ENCODE data around the gene SPATA2L. TPM values are rescaled to one million over a fixed set of nuclear protein-coding genes. Genes with fewer than 3 reads are reported as not detected.

Gene SPATA2L
- total and polyA plus RNA-seq, 10 of the 15 experiments (the other 5 are each of a cell fraction or from before 2014, with no cell fraction given) = 0.20 to 6.9 (median 3.9) TPM; not detected in 1

DNA sequence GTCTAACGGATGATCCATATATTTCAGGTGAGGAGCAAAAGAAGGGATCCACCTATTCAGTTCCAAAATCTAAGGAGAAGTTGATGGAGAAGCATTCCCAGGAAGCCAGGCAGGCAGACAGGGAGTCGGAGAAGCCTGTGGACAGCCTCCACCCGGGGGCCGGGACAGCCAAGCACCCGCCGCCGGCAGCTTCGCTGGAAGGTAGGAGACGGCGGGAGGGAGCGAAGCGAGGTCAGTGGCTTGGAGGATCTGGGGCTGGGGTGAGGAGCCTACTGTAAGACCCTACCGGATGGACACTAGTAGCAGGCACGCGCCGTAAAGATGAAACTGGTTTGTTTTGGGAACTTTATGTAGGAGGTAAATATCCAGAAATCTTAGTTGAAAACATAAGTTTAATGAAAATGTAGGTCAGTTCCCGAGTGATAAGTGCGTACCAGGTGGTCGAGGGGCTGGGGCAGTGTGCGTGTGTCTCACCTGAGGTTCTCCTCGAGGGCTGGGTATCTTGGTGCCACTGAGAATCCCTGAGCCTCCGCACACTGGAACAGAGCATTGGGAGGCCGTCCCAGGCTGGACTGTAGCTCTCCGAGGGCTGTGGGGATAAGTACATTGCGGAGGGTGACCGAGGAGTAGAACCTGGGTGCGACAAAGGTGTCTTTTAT, 43.2 kb downstream of the SPATA2L start:
- DNase-seq (ENCODE audit: low read depth, low spot score) (no peak), FAIRE-seq (no peak), ATAC-seq (peak; percentile 34)
- peak overlapping the region; percentile 97 for H2AFZ ChIP-seq (ENCODE audit: control insufficient read depth, low read depth, low read length)
- H3K4me2 ChIP-seq (ENCODE audit: control insufficient read depth, insufficient read depth) = peak overlapping the region; percentile 94
- H3K36me3 ChIP-seq (ENCODE audit: control insufficient read depth in 2 of 2, insufficient read depth in 2 of 2, low read length in 1 of 2) = peaks cover 0 to 2% of the 10 kb centered on the region in 2 experiments; a peak in 1 of 4 replicates
- intact Hi-C loops (cut with micrococcal nuclease; ENCODE audit: unreplicated experiment) = no loop called here
- H3K4me3 ChIP-seq = peak overlapping the region; percentile 97
- CTCF ChIA-PET = interaction anchor here (1.0 to 1.8 kb wide), 3 partner anchors 39 to 42 kb away, joined by 3 to 11 read pairs (median 4); no protein-coding TSS in a partner anchor
- H3K9ac ChIP-seq (ENCODE audit: control insufficient read depth, insufficient read depth, low read length) = peak overlapping the region; percentile 95
- WGBS (ENCODE audit: insufficient coverage, insufficient replicate concordance, low lambda C conversion rate, missing lambda C conversion rate) = 15% methylated on average over 27 of the region's 27 CpGs
- no peaks in the 10 kb centered on the region for H4K20me1 ChIP-seq (ENCODE audit: control insufficient read depth, insufficient read depth)
- no peaks in the 10 kb centered on the region for H3K27me3 ChIP-seq (replicated peaks in 1 of 2; ENCODE audit: control insufficient read depth in 2 of 2, insufficient read depth in 2 of 2, low read length in 1 of 2)
- H3K79me2 ChIP-seq (ENCODE audit: control insufficient read depth, insufficient read depth, low read length) = peaks cover 44% of the 10 kb centered on the region
- POLR2A ChIA-PET = no interaction called here
- RAD21 ChIA-PET (ENCODE audit: unreplicated experiment) = interaction anchor here (0.7 to 1.1 kb wide), 3 partner anchors 25 to 42 kb away, joined by 3 to 5 read pairs (median 3); no protein-coding TSS in a partner anchor
- in situ Hi-C loops (cut with MboI) = no loop called here
- peak overlapping the region; percentile 85 for H3K27ac ChIP-seq (ENCODE audit: control insufficient read depth, insufficient read depth)
- H3K4me1 ChIP-seq (ENCODE audit: control insufficient read depth, insufficient read depth, low read length) = peaks cover 14% of the 10 kb centered on the region
- H3K9me3 ChIP-seq (replicated peaks; ENCODE audit: control insufficient read depth, insufficient read depth, low read length) = no peaks in the 10 kb centered on the region
- SMC1A ChIA-PET (ENCODE audit: uncharacterized antibody, unreplicated experiment) = interaction anchor here (0.7 to 2.4 kb wide), 2 partner anchors 28 to 42 kb away, joined by 3 to 6 read pairs; partner anchors contain the start of gene CDK10
- BruUV-seq (replicated peaks) = no TSS peak
- TF ChIP-seq ZZZ3 (IDR thresholded peaks at IDR 0.05; ENCODE audit: control insufficient read depth, insufficient read length, low read depth) = no peak
- TF ChIP-seq TCF12 (IDR thresholded peaks at IDR 0.05; ENCODE audit: low read depth, low read length) = no peak
- no peak for TF ChIP-seq TARDBP (IDR thresholded peaks at IDR 0.05; ENCODE audit: borderline replicate concordance)
- TF ChIP-seq RAD51 (IDR thresholded peaks at IDR 0.05) = no peak
- TF ChIP-seq GABPA (IDR thresholded peaks at IDR 0.05; ENCODE audit: low read depth) = no peak
- TF ChIP-seq, protein P1, sequence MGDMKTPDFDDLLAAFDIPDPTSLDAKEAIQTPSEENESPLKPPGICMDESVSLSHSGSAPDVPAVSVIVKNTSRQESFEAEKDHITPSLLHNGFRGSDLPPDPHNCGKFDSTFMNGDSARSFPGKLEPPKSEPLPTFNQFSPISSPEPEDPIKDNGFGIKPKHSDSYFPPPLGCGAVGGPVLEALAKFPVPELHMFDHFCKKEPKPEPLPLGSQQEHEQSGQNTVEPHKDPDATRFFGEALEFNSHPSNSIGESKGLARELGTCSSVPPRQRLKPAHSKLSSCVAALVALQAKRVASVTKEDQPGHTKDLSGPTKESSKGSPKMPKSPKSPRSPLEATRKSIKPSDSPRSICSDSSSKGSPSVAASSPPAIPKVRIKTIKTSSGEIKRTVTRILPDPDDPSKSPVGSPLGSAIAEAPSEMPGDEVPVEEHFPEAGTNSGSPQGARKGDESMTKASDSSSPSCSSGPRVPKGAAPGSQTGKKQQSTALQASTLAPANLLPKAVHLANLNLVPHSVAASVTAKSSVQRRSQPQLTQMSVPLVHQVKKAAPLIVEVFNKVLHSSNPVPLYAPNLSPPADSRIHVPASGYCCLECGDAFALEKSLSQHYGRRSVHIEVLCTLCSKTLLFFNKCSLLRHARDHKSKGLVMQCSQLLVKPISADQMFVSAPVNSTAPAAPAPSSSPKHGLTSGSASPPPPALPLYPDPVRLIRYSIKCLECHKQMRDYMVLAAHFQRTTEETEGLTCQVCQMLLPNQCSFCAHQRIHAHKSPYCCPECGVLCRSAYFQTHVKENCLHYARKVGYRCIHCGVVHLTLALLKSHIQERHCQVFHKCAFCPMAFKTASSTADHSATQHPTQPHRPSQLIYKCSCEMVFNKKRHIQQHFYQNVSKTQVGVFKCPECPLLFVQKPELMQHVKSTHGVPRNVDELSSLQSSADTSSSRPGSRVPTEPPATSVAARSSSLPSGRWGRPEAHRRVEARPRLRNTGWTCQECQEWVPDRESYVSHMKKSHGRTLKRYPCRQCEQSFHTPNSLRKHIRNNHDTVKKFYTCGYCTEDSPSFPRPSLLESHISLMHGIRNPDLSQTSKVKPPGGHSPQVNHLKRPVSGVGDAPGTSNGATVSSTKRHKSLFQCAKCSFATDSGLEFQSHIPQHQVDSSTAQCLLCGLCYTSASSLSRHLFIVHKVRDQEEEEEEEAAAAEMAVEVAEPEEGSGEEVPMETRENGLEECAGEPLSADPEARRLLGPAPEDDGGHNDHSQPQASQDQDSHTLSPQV (IDR thresholded peaks at IDR 0.05) = no peak
- no peak for TF ChIP-seq SMAD5 (IDR thresholded peaks at IDR 0.05; ENCODE audit: low read depth)
- TF ChIP-seq SREBF2 (IDR thresholded peaks at IDR 0.05; ENCODE audit: low read length) = no peak
- TF ChIP-seq, protein P2, sequence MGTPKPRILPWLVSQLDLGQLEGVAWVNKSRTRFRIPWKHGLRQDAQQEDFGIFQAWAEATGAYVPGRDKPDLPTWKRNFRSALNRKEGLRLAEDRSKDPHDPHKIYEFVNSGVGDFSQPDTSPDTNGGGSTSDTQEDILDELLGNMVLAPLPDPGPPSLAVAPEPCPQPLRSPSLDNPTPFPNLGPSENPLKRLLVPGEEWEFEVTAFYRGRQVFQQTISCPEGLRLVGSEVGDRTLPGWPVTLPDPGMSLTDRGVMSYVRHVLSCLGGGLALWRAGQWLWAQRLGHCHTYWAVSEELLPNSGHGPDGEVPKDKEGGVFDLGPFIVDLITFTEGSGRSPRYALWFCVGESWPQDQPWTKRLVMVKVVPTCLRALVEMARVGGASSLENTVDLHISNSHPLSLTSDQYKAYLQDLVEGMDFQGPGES (IDR thresholded peaks at IDR 0.05) = no peak
- TF ChIP-seq, protein P3, sequence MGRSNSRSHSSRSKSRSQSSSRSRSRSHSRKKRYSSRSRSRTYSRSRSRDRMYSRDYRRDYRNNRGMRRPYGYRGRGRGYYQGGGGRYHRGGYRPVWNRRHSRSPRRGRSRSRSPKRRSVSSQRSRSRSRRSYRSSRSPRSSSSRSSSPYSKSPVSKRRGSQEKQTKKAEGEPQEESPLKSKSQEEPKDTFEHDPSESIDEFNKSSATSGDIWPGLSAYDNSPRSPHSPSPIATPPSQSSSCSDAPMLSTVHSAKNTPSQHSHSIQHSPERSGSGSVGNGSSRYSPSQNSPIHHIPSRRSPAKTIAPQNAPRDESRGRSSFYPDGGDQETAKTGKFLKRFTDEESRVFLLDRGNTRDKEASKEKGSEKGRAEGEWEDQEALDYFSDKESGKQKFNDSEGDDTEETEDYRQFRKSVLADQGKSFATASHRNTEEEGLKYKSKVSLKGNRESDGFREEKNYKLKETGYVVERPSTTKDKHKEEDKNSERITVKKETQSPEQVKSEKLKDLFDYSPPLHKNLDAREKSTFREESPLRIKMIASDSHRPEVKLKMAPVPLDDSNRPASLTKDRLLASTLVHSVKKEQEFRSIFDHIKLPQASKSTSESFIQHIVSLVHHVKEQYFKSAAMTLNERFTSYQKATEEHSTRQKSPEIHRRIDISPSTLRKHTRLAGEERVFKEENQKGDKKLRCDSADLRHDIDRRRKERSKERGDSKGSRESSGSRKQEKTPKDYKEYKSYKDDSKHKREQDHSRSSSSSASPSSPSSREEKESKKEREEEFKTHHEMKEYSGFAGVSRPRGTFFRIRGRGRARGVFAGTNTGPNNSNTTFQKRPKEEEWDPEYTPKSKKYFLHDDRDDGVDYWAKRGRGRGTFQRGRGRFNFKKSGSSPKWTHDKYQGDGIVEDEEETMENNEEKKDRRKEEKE (IDR thresholded peaks at IDR 0.05) = no peak
- no peak for TF ChIP-seq NFYA (IDR thresholded peaks at IDR 0.05; ENCODE audit: borderline replicate concordance, low read depth, low read length)
- TF ChIP-seq USF1 (IDR thresholded peaks at IDR 0.05; ENCODE audit: borderline replicate concordance, extremely low read length, insufficient read depth, low read depth, low read length) = no peak
- TF ChIP-seq SUZ12 (IDR thresholded peaks at IDR 0.05; ENCODE audit: unreplicated experiment) = no peak
- no peak for TF ChIP-seq HDAC6 (IDR thresholded peaks at IDR 0.05; ENCODE audit: unreplicated experiment)
- TF ChIP-seq GATAD2B (conservative IDR thresholded peaks at IDR 0.05; ENCODE audit: low read depth) = no peak
